ENCODE data around the gene SLC17A7.

DNA sequence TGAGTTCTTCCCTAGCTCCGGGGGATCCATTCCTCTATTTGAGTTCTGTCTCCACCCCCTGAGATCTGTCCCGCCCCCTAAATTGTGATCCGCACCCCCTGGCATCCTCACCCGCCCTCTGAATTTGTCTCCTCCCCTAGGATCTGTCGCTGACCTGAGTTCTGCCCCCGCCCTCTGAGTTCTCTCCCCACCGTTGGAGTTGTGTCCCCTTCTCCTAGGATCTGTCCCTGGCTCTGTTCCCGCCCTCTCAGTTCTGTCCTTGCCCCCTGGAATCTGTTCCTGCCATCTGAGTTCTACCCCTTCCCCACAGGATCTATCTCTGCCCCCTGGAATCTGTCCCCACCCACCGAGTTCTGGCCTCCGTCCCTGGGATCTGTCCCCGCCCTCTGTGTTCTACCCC is 1.0 kb upstream of the SLC17A7 start:
- TF ChIP-seq POLR2A (IDR thresholded peaks at IDR 0.05; ENCODE audit: low read depth, low read length) = no peak
- TF ChIP-seq, protein P1, sequence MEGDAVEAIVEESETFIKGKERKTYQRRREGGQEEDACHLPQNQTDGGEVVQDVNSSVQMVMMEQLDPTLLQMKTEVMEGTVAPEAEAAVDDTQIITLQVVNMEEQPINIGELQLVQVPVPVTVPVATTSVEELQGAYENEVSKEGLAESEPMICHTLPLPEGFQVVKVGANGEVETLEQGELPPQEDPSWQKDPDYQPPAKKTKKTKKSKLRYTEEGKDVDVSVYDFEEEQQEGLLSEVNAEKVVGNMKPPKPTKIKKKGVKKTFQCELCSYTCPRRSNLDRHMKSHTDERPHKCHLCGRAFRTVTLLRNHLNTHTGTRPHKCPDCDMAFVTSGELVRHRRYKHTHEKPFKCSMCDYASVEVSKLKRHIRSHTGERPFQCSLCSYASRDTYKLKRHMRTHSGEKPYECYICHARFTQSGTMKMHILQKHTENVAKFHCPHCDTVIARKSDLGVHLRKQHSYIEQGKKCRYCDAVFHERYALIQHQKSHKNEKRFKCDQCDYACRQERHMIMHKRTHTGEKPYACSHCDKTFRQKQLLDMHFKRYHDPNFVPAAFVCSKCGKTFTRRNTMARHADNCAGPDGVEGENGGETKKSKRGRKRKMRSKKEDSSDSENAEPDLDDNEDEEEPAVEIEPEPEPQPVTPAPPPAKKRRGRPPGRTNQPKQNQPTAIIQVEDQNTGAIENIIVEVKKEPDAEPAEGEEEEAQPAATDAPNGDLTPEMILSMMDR (conservative IDR thresholded peaks at IDR 0.05; ENCODE audit: low read depth, low read length) = no peak
- TF ChIP-seq, protein P2, sequence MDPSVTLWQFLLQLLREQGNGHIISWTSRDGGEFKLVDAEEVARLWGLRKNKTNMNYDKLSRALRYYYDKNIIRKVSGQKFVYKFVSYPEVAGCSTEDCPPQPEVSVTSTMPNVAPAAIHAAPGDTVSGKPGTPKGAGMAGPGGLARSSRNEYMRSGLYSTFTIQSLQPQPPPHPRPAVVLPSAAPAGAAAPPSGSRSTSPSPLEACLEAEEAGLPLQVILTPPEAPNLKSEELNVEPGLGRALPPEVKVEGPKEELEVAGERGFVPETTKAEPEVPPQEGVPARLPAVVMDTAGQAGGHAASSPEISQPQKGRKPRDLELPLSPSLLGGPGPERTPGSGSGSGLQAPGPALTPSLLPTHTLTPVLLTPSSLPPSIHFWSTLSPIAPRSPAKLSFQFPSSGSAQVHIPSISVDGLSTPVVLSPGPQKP (IDR thresholded peaks at IDR 0.05; ENCODE audit: borderline replicate concordance, low read depth, low read length) = no peak
- no peak for TF ChIP-seq BHLHE40 (IDR thresholded peaks at IDR 0.05; ENCODE audit: low read depth, low read length)
- TF ChIP-seq RAD21 (IDR thresholded peaks at IDR 0.05; ENCODE audit: low read length) = no peak
- TF ChIP-seq SMC3 (IDR thresholded peaks at IDR 0.05; ENCODE audit: low read depth, low read length) = no peak
- TF ChIP-seq MXI1 (IDR thresholded peaks at IDR 0.05; ENCODE audit: borderline replicate concordance, low read depth, low read length) = no peak
- no peak for TF ChIP-seq CHD1 (IDR thresholded peaks at IDR 0.05; ENCODE audit: low read depth, low read length)
- TF ChIP-seq MAFK (IDR thresholded peaks at IDR 0.05; ENCODE audit: low read depth, low read length) = no peak
- no peak for TF ChIP-seq CEBPB (IDR thresholded peaks at IDR 0.05; ENCODE audit: low read depth, low read length)
- TF ChIP-seq, protein P3, sequence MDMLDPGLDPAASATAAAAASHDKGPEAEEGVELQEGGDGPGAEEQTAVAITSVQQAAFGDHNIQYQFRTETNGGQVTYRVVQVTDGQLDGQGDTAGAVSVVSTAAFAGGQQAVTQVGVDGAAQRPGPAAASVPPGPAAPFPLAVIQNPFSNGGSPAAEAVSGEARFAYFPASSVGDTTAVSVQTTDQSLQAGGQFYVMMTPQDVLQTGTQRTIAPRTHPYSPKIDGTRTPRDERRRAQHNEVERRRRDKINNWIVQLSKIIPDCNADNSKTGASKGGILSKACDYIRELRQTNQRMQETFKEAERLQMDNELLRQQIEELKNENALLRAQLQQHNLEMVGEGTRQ (IDR thresholded peaks at IDR 0.05; ENCODE audit: low read depth, low read length) = no peak

Measured in IMR-90 (cell line).